Measurements from ENCODE around the gene NKAIN4.

GRCh38 chr20:63272105-63273058 lies 18.1 kb upstream of the NKAIN4 start, which contains the start of gene ARFGAP1:
- TF ChIP-seq CTCF (conservative IDR thresholded peaks at IDR 0.05; ENCODE audit: low read depth, low read length) (no peak), EZH2 (IDR thresholded peaks at IDR 0.05; ENCODE audit: borderline replicate concordance, low read depth, low read length, poor library complexity, severe bottlenecking) (no peak)

Measured in A673 (cell line).